GM20000 (cell line): ENCODE results near the gene SMARCA2.

Source experiments
- DNase-seq: peaks from one replicate; pipeline ENCODE4 v3.0.0; 2012; ENCODE audit warnings: low spot score
- TF ChIP-seq, protein P1 (sequence below): IDR thresholded peaks from 2 replicates; pipeline ENCODE4 v1.5.1; 2012; ENCODE audit warnings: mild to moderate bottlenecking, control low read depth; ENCODE audit errors: extremely low read depth, missing control alignments

Gene SMARCA2

DNA sequence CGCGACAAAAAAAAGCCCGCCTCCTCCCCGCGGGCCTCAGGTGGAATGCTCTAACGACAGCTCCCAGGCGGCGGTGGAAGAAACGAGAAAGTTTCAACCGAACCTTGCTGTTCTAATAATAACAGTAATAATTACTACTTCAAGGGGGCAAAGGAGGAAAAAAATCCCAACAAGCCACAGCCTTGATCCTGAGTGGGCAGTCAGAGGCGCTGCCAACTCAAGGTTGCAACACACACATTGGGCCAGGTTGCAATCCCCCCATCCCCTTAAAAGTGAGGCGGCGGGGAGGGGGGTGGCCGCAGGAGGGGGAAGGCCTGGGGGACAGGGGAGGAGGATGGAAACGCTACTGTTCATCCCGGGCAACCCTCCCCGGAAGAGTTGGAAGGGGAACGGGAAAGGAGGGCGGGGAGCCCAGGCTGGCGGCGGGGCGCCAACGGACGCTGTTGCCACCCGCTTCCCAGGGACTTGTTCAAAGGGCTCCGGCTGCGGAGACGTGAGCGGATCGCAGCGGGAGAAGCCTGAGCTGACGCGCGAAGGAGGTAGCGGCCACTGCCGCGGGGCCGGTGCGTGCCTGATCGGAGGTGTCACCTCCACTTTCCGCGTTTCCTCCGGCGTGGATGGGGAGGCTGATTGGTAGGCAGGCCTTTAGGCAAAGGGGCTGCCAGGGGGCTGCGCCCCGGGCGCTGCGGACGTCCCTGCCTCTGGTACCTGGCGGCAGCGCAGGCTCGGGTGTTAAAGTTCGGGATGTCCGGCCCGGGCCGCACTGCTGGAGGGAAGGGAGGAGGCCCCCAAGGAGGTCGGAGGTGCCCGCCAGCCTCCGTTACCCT is 647 bp downstream of the SMARCA2 start:
- TF ChIP-seq, protein P1, sequence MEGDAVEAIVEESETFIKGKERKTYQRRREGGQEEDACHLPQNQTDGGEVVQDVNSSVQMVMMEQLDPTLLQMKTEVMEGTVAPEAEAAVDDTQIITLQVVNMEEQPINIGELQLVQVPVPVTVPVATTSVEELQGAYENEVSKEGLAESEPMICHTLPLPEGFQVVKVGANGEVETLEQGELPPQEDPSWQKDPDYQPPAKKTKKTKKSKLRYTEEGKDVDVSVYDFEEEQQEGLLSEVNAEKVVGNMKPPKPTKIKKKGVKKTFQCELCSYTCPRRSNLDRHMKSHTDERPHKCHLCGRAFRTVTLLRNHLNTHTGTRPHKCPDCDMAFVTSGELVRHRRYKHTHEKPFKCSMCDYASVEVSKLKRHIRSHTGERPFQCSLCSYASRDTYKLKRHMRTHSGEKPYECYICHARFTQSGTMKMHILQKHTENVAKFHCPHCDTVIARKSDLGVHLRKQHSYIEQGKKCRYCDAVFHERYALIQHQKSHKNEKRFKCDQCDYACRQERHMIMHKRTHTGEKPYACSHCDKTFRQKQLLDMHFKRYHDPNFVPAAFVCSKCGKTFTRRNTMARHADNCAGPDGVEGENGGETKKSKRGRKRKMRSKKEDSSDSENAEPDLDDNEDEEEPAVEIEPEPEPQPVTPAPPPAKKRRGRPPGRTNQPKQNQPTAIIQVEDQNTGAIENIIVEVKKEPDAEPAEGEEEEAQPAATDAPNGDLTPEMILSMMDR = no peak
- peak; percentile 35 for DNase-seq

GRCh38 chr9:2016408-2017330 is 1.5 kb downstream of the SMARCA2 start:
- TF ChIP-seq, protein P1 = no peak
- DNase-seq = peak; percentile 80

DNA sequence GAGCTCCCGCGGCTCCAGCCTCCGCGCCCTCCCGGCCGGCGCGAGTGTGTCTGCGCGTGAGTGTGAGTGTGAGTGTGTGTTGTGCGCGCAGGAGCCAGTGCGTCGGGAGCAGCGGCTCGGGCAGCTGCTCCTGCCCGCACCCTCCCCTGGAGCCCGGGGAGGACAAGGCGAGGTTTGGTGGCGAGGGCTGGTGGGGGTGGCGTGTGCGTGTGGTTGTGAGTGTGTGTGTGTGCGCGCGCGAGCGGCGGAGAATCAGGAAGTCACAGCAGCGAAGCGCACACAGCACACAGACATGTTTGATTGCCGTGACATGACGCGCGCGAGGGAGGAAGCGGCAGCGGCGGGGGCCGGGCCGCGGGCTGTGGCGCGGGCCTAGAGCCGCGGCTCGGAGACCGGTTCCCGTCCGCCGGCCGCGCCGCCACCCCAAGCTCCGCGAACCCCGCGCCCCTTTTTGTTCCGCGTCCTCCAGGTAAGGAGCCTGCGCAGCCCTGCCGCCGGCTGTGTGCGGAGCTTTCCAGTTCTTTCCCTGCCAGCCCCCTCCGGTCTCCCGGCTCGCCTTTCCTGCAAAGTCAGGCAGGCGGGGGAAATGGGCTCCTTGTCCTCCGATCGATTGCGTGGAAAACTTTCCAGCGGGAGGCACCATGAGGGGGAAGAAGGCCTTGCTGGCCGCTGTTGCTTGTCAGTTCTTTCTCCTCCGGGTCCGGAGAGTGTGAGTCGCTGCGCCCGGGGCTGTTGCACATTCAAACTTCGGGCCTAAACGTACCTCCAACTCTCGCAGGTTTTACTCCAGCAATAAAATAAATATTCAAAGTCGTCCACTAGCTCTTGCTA is 2.4 kb downstream of the SMARCA2 start:
- TF ChIP-seq, protein P1 = no peak
- DNase-seq = peak; percentile 87

DNA sequence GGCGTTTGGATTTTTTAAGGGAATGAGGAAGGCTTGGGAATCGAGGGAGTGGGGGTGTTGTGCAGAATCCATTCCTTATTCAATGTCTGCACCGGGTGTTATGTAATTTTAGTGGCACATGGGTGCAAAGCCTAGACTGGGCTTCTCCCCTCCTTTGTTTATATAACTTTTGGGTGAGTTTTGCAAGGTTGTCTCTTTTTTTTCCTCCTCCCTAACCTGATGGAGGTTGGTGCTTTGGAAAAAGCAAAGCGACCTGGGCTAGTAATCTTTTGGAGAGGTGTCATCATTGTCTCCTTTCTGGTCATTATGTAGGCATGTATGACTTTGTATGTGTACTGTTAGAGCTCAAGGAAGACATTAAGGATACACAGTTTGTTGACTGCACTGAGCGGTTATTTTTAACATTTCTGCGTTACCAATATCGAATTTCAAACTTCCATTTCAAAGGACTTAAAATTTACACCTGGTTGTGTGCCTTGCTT is 3.1 kb downstream of the SMARCA2 start:
- no peak for DNase-seq
- TF ChIP-seq, protein P1 = no peak

DNA sequence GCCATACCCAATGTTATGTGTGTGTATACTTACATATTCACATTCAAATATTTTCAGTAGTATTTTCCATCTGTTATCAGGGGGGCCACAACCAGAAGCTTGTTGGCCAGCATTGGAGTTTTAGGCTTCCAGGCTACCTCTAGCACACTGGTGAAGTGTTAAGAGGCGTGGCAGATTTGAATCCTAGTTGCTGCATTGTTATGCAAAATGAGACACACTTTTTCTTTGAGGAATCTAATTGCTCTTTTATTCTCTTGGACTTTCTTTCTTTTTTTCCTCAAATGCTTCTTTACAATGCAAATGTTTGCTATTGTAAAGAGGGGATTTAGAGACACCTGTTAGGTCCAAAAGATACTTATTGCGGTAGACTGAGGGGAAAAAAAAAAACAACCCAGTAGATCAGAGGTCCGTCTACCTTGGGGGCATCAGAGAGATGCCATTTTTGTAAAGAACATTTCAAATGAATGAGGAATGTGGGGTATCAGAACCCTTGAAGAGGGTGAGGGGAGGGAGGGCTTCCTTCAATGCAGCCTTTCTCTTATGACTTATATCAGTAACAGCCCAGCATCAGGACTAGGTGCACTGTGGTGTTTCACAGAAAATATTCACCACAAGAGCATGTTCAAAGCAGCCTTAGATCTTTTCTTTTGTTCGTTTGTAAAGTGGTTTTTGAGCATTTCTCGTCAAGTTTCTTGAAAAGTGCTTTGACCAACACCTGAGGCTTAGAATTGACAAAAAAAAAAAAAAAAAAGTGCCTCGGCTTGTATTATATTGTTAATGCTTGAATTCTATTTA is 3.8 kb downstream of the SMARCA2 start:
- DNase-seq = no peak
- TF ChIP-seq, protein P1 = no peak

GRCh38 chr9:2019723-2020122 is 4.6 kb downstream of the SMARCA2 start:
- no peak for DNase-seq
- TF ChIP-seq, protein P1 = no peak
